Fibroblast of skin of right quadriceps (primary cell): Measurements from ENCODE around the gene GLYR1.
A peak's percentile ranks its signal among the peaks of the same experiment; 100 is the strongest.
"Not testable (repeated sequence)": the region's sequence is repeated elsewhere in the genome, so short reads cannot be mapped to it uniquely, and the experiment has no call there.

Experiments used
- DNase-seq: peaks from one replicate; pipeline ENCODE4 v3.0.0-alpha.2; 2013

Gene GLYR1

DNA sequence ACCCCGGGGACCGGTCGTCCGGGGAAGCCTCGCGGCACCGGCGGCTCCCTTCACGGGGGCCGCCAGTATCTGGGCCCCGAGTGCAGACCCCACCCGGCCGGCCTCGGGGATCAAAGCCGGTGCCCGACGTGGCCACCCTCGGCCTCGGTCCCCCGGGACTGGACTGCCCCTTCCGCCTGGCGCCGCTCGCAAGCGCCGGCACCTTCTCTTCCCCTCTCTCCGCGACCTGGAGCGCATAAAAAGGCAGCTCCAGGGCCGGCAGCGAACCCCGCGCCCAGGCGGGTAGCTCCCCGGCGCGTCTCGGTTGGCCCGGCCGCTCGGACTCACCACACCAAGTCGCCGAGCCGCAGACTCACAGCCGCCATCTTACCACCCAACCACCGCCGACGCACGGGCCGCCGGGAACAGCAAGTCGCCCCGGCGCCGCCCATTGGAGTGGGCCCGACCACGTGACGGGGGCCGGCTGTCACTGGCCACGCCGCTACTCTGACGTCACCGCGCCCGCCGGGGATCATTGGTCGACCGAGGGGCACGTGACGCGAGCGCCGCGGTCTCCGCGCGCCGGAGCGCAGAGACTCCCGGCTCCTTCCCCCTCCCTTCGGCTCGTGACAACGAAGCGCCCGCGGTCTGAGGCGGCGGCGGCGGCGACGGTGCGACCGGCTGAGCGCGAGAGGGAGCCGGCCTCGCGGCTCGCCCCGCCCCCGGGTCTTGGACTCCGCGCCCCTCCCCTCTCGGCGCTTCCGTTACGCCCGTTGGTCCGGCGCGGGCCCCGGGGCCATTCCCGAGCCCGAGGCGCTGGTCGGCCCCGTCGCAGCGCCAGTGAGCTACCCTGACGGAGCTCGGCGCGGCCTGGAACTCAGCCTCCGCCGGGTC, at the start of gene GLYR1, which contains the start of gene UBN1:
Gene GLYR1, minus strand, starts transcription at position 388 of the 873 bp plus-strand sequence. Its CDS starts 23 bp downstream, at position 365.
Gene UBN1, plus strand, starts transcription at position 581 of the 873 bp plus-strand sequence. CDS start 5,437 bp downstream, outside the sequence.
- peak; percentile 97 for DNase-seq

DNA sequence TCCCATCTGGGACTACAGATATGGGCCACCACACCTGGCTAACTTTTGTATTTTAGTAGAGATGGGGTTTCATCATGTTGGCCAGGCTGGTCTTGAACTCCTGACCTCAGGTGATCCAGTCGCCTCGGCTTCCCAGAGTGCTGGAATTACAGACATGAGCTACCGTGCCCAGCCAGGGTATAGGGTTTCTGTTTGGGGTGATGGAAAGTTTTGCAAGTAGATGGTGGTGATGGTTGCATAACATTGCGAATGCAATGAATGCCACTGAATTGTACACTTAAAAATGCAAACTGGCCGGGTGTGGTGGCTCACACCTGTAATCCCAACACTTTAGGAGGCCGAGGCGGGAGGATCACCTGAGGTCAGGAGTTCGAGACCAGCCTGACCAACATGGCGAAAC, 49.7 kb upstream of the GLYR1 start:
- not testable (repeated sequence) for DNase-seq

DNA sequence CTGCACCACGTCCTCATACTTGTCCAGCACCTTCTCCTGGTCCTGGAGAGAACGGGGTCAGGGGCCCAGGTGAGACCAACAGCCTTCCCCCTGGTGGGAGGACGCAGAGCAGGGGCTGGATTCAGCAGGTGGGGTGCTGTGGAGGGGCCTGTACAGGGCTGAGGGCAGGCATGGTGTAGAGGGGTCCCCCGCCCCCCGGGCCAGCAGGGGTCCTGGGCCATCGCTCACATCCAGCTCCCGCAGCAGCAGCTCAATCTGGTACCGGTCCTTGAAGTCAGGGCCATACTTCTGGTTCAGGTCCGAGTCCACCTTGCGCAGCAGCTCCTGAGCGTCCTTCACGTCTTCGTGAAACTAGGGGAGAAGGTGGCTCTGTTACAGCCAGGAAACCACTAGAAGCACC, 48.3 kb upstream of the GLYR1 start:
- no peak for DNase-seq

DNA sequence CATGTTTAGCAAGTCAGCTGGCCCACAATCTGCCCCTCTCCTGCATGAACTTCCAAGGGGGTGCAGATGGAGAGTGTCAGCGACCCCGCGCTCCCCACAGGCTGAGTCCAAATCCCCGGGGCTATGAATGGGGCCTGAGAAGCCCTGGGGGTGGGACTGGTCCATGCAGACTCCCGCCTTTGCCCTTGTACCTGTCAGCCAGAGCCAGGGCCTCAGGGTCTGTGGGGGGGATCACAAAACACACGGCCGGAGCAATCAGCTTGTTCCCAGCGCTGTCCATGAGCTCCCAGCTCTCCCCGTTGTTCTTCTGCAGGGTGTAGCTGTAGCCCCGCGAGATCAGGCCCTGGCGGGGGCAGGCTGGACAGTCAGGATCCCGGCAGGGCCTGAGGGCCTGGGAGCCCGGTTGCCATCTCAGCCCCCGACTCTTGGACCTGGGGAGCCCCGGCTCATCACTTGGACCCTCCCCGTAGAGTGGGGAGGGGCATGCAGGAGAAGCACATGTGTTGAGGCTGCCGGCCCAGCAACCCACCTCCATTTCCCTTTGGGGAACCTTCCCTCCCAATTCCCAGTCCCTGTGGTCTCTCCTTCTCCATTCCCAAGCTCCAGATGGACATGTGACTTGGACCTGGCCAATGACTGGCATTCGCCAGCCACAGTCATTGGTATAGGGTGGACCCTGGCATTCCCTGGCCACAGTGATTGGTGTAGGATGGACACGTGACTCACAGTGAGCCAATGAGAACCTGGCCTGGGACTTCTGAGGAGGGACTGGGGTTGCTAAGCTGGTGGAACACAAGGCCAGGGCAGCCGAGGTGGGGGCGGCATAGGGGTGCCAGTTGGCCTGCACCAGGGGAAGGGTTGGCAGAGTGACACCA, 47.4 kb upstream of the GLYR1 start:
- no peak for DNase-seq

DNA sequence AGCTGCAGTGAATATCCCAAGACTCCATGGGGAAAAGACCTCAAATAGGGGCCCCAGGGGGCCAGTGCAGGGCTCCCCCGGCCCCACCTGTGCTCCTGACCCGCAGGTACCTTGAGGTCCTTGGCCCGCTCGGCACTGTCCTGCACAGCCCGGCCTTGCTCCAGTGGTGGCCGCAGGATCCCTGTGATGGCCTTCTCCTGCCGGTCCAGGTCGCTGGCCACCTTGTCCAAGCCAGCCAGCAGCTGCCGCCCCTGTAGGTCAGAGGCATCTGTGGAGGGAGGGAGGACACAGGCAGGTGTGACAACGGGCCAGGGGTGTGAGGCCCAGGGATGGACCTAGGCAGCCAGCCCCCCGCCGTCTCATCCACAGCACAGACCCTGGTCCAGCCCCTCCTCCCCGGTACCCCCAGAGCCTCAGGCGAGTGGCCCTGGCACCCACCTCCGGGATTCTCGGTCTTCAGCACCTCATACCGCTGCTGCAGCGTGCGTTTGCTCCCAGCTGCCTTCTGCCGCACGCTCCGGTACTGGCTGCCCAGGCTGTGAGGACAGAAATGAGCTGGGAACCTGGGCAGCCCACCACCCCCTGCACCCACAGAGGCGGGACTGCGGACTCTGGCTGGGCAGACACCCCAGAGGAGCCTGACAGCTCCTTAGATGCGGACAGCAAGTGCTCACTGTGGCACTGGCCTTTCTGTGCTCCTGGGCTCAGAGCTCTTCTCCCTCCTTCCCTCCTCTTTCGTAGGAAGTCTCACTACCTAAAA, 46.2 kb upstream of the GLYR1 start:
- no peak for DNase-seq

DNA sequence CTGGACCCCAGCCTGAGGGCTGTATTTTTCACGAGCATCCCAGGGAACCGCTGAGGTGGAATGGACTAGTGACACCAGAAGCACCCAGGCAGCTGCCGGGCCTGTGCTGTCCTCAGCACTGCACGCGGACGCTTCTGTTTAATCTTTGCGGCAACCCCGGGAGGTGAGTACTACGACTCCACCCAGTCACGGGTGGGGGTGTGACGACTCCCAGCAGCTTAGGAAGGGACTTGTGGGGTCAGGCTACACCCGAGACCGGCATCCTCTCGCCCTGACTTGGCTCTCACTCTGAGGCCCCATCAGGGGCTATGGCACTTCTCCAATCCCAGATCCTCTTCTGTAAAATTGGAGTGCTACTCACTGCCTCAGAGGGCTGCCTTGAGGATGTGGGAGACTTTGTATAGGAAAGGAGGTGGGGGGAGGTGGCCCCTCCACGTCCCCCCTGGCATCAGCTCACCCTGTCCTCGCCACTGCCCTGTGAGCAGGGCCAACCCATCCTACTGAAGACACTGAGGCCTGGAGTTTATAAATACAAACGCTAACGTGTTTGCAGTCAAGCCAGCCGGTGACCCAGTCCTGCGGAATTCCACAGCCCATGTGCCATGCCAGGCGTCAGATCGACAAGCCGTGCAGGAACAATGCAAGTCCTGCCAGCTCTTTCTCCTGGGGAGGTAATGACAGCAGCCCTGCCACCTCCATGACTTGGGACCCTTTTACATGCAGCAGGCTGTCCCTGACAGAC, 45.4 kb upstream of the GLYR1 start:
- peak; percentile 28 for DNase-seq

DNA sequence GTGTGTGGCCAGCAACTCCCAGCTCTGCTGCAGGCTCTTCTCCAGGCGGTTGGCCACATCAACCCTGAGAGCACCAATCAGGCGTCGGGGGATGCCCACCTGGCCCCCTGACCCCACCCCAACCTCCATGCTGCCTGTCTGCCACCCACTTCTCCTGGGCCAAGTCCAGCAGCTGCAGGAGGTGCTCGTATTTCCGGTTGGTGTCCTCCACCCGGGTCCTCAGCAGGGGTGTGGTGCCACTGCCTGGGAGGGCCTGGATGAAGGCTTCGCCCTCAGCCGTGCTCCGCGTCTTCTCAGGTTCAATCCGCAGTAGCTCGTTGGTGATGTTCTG, 44.8 kb upstream of the GLYR1 start:
- no peak for DNase-seq

DNA sequence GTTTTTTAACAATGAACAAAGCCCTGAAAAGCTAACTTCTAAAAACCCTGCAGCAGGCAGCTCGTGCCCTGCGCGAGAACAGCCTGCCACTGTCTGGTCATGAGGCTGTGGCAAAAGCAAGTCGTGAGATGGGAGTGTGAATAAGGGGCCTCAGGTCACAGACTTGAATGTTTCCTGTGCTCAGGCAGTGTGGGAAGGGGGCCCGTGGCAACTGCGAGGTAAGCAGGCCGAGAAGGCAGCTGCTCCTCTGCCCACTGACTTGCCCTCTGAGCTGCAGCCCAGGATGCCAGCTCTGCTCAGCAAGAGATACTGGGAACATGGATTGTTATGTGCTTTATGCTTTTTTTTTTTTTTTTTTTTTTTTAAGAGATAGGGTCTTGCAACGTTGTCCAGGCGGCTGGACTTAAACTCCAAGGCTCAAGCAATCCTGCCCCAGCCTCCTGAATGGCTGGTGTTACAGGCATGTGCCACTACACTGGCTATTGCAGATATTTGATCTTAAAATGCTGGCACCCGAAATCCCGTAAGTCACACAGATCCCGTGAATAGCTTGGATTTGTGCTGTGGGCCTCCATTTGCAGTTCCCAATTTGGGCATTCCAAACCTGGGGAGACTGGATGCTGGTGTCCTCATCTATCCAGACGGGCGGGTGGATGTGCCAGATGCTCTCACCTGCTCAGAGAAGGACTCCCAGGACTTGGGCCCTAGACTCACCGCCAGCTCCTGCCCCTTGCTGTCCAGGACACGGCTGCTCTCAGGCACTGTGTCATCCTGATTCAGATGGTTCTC, 44.2 kb upstream of the GLYR1 start:
- DNase-seq: no peak

DNA sequence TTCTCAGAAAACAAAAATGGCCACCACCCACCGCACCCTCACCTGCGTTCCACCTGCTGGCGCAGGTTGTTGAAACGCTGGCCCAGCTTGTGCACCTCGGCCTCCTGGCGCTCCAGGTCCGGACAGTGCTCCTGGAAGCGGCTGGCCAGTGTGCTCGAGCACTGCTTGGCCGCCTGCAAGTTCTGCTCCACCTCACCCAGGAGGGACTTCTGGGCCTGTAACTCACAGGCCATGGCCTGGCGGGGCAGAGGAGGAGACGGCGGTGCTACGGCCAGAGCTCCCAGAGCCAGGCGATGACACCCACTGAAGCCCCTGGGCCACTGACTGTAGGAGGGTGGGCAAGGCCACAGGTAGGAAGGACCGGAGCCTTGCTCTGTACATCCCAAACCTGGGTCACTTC, 43.6 kb upstream of the GLYR1 start:
- DNase-seq: no peak

DNA sequence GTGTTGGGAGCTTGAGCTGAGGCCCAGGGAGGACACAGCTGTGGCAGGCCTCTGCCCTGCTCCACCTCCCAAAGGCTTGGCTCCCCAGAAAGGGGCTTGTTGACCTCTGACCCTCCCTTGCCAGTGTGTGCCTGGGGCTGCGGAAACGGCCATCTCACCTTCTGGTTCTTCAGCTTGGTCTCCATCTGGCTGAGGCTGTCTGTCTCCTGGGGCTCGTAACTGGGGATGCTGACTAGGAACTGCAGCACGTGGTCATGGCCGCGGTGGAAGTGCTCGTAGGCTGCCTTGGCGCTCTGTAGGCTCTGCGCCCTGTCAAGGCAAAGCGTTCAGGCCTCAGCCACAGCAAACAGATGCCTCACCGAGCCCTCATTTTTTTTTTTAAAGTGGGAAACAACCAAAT, 42.9 kb upstream of the GLYR1 start:
- no peak for DNase-seq

DNA sequence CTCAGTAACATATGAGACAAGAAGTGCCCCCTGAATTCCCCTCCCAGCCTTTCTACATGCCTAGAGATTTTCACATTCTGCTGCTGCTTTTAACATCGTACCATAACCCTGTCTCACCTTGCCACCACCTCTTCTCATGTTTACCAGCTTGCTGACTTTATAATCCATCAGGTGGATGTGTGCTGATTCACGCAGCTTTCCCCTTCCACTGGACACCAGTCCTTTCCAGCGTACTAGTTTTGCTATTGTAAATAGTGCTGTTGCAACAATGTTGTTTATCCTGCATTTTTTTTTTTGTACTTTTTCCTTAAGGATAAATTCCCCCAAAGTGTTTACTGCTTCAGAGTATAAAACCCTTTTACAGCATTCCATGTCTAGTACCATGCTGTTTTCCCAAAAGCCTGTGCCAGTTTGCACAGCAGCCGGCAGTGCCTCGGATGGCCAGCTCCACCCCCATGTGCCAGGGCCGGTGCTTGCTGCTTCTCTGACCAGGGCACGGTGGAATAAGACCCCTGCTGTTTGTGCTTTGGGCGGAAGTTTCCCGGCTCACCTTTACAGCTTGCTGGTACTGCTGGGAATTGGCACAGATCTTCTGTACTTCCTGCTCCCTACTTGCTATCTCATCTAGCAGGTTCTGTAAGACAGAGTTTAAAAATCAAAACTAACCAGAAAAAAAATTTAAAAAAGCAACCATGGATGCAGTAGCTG, 41.5 kb upstream of the GLYR1 start:
- DNase-seq: no peak

DNA sequence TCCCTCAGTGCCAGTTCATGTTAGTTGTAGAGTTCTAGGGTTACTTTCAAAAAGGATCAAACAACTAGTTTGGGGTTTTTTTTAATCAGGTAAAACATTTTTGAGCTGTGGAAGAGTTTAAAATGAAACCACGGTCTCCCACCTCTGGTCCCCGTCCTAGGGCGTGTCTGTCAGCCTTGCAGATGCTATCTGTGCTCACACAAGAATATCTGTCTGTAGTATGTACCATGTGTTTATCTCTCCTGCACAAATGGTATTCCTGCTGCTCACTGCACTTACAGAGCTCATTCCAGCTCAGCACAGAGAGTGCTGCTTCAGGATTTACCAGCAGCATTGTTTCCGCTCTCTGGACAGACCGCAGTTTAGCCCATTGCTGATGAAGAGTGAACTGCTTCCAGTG, 39.1 kb upstream of the GLYR1 start:
- DNase-seq: no peak

DNA sequence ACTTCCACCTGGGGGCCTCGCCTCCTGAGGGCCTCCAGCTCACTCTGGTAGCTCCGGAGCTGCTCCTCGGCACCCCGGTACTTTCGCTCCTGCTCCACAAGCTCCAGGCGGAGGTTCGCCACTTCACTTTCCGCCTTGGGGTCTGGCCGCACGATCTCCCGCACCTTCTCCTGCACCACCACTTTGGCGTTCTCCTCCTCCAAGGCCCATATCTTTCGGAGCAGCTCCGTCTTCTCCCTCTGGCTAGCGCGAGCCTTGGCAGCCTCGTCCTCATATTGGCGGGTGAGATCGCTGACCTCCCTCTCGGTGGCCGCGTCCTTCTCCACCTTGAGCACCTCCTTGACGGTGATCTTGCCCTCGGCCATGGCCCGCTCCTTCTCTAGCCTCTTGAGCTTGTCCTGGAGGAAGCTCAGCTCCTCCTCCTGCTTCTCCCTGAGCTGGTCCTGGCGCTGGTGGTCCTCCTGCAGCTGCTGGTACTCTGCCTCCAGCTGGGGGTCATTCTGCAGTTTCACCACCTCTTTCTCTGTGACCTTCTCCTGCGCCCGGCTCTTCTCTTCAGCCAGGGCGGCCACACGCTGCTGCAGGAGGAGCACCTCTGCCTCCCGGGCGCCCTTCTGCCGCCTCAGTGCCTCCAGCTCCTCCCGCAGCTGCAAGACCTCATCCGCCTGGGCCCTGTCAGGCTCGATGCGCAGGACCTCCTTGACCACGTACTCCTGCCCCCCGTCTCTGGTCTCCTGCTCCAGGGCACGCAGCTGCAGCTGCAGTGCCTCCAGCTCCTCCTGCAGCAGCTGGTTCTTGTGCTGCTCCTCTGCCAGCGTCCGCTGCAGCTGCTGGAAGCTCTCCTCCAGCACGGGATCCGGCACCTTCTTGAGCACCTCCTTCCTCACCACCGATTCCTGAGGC, 38.1 kb upstream of the GLYR1 start:
- no peak for DNase-seq

DNA sequence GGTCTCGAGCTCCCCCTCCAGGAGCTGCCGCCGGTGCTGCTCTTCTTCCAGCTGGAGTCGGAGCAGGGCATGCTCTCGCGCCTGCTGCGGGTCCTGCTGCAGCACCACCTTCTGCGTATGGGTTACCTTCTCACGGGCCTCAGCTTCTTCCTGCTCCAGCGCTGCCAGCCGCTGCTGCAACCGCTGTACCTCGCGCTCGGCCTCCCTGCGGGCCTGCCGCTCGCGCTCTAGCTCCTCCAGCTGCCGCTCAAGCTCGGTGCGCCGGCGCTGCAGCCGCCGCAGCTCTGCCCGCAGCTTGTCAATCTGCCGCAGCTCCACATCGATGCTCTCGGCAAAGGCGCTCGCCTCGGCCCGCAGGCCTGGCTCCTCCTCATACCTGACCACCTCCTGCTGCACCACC, 37.1 kb upstream of the GLYR1 start:
- no peak for DNase-seq

DNA sequence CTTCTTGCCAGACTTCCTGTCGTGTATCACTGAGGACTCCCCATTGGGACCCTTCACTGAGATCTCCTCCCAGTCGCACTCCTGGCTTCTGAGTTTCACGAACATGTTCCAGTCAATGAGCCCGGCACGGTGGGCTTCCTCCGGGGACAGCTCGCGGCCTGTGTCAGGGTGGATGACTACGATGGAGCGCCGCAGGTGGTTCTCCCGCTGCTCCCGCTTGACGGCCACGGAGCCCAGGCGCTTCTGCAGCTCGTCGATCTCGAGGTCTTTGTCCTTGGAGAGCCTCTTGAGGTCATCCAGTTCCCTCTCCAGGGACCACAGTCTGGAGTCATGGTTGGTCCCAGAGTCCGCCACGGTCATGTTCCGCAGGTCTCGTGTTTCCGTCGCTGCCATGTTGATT, 36.4 kb upstream of the GLYR1 start:
- no peak for DNase-seq

DNA sequence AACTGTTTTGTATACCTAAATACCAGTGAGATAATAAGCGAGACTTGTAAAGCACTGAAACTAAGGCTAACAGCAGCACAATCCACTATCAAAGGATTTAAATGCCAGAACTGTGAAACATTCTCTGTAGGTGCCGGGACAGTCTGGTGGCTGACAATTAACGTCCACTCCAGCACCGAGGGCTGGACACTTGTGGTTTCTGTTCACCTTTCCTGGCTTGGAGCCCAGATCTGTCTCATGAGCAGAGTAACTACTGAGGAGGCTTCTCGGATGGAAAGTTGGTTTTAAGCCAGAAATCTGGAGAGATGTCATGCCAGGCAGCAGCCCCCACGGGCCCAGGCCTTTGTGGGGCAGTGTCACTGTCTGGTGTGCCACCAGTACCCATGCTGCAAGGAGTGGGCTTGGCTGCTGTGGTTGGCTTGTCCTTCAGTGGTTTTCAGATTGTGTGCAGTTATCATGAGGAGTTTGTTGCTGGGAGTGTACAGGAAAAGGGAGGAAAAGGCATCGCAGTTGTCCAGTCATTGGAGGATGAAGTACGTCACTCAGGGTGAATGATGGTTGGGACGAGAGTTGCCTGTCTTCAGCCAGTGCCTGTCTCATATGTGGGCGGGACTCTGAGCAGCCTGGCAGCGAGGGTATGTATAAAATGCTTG, 35.7 kb upstream of the GLYR1 start:
- peak; percentile 53 for DNase-seq

DNA sequence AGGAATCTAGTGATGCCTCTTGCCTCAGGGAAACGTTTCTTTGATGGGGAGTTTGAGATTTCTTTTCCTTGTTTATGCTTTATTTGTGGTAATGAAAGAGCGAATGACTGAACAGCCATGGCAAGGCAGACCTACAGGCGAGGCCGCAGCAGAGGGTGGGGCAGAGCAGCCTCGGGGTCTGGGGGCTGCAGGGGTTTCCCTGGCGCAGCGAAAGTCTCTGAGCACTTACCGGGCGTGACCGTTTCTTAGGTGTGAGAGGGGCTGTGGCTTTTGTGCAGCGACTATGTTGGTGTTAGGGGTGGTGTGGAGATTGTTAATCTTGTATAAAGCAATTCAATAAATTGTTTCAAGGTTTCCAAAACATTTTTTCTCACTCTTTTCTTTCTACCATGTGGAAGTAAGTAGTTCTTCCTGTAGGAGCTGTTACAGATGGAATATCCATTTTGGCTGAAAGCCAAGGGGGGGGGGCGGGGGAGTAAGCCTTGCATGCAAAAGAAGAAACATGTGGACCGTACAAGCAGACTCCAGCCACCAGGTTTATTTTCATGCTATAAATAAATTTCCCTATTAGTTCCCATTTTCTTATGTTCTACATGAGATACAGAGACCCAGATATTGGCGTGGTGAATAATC, 35.0 kb upstream of the GLYR1 start:
- peak; percentile 56 for DNase-seq

DNA sequence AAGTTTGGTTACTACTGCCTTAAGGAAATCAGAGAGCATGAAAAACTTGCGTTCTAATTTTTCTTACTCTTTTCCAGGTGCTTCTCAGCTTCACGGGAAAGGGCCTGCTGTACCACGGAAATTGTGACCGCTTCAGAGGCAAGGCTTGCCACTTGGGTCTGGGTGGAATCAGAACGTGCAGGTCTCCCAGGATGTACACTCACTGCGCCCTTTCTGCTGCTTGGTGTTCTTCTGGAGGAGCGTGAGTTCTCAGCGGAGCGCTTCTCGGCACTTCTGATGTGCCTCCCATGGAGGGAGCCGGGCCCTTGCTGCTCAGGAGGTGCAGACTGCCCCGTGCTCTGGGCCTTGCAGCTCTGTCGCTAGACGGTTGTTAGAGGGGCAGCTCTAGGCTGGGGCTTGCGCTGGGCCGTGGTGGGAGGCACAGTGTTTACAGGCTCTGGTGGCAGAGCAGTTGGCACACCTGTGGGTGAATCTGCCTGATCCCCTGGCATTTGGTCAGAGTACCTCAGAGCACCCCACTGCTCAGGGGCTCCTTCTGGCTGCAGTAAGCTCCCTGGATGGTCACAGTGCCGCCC, 33.0 kb upstream of the GLYR1 start:
- DNase-seq: no peak
